Mesenchymal stem cell (in vitro differentiated cells and primary cell): ENCODE measurements around the gene CPE.
A peak's percentile ranks its signal among the peaks of the same experiment; 100 is the strongest.

Source experiments
- DNase-seq: peaks from one replicate; pipeline ENCODE4 v3.0.0-alpha.2; 2013
- H2AFZ ChIP-seq: one replicate; pipeline ENCODE4 v1.6.1; 2013; ENCODE audit warnings: low read depth, mild to moderate bottlenecking, control low read depth, inconsistent platforms, low read length, moderate library complexity
- H2AK5ac ChIP-seq: 2 replicates; pipeline ENCODE4 v1.6.1; 2013; ENCODE audit warnings: low read length, moderate library complexity, mild to moderate bottlenecking, inconsistent platforms; ENCODE audit not compliant: severe bottlenecking
- H2BK120ac ChIP-seq: one replicate; pipeline ENCODE4 v1.6.1; 2013; ENCODE audit warnings: low read depth, mild to moderate bottlenecking, inconsistent platforms, low read length, moderate library complexity
- H2BK12ac ChIP-seq, 2 experiments: one replicate each; pipeline ENCODE4 v1.6.1; 2013; ENCODE audit warnings: inconsistent platforms in 2 of 2, low read length in 2 of 2, mild to moderate bottlenecking in 2 of 2, moderate library complexity in 2 of 2, control low read depth in 1 of 2
- H2BK15ac ChIP-seq: one replicate; pipeline ENCODE4 v1.6.1; 2013; ENCODE audit warnings: mild to moderate bottlenecking, low read depth, inconsistent platforms; ENCODE audit not compliant: poor library complexity, severe bottlenecking
- H2BK5ac ChIP-seq: 2 replicates; pipeline ENCODE4 v1.6.1; 2013; ENCODE audit warnings: low read depth, mild to moderate bottlenecking, low read length, control low read depth, inconsistent platforms; ENCODE audit not compliant: poor library complexity, severe bottlenecking
- H3K14ac ChIP-seq, 2 experiments: one replicate each; pipeline ENCODE4 v1.6.1; 2013; ENCODE audit warnings: inconsistent platforms in 2 of 2, low read length in 2 of 2, control low read depth in 1 of 2, mild to moderate bottlenecking in 1 of 2, moderate library complexity in 1 of 2
- H3K18ac ChIP-seq, 2 experiments: one replicate each; pipeline ENCODE4 v1.6.1; 2013; ENCODE audit warnings: inconsistent platforms in 2 of 2, low read length in 2 of 2, control low read depth in 1 of 2, low read depth in 1 of 2, mild to moderate bottlenecking in 1 of 2
- H3K23ac ChIP-seq, 2 experiments: one replicate each; pipeline ENCODE4 v1.6.1; 2013; ENCODE audit warnings: inconsistent platforms in 2 of 2, low read length in 2 of 2, mild to moderate bottlenecking in 2 of 2, moderate library complexity in 2 of 2, control low read depth in 1 of 2
- H3K27ac ChIP-seq: 2 replicates; pipeline ENCODE4 v1.5.1; 2013; ENCODE audit warnings: mild to moderate bottlenecking, moderate library complexity, low read length, control low read depth, inconsistent platforms; ENCODE audit not compliant: poor library complexity, severe bottlenecking
- H3K27me3 ChIP-seq, 2 experiments: 2 replicates each; pipeline versions ENCODE4 v1.6.1 to v1.7.0; 2013; ENCODE audit warnings: low read length in 2 of 2, mild to moderate bottlenecking in 2 of 2, moderate library complexity in 2 of 2, control low read depth in 1 of 2, inconsistent platforms in 1 of 2; ENCODE audit not compliant: control insufficient read depth in 1 of 2, insufficient read depth in 1 of 2
- H3K36me3 ChIP-seq, 2 experiments: 2 replicates each; pipeline versions ENCODE4 v1.6.1 to v1.7.0; 2013; ENCODE audit warnings: low read length in 2 of 2, control low read depth in 1 of 2, inconsistent platforms in 1 of 2, low read depth in 1 of 2, mild to moderate bottlenecking in 1 of 2; ENCODE audit not compliant: insufficient read depth in 2 of 2, control insufficient read depth in 1 of 2
- H3K4ac ChIP-seq, 2 experiments: one replicate each; pipeline ENCODE4 v1.6.1; 2013; ENCODE audit warnings: inconsistent platforms in 2 of 2, low read length in 2 of 2, mild to moderate bottlenecking in 2 of 2, moderate library complexity in 2 of 2, control low read depth in 1 of 2, low read depth in 1 of 2
- H3K4me1 ChIP-seq: 2 replicates; pipeline ENCODE4 v1.6.1; 2013; ENCODE audit warnings: low read depth, low read length, control low read depth; ENCODE audit not compliant: control insufficient read depth, insufficient read depth
- H3K4me2 ChIP-seq: 2 replicates; pipeline ENCODE4 v1.6.1; 2013; ENCODE audit warnings: low read length, mild to moderate bottlenecking, inconsistent platforms; ENCODE audit not compliant: poor library complexity, severe bottlenecking
- H3K4me3 ChIP-seq, 2 experiments: 2 replicates each; pipeline versions ENCODE4 v1.5.1 to v1.7.0; 2013; ENCODE audit warnings: low read length in 2 of 2, mild to moderate bottlenecking in 2 of 2, control low read depth in 1 of 2, low read depth in 1 of 2; ENCODE audit not compliant: insufficient read depth in 1 of 2
- H3K79me1 ChIP-seq: replicated peaks from 2 replicates; pipeline ENCODE4 v1.6.1; 2013; ENCODE audit warnings: mild to moderate bottlenecking, control low read depth, low read length, inconsistent platforms; ENCODE audit not compliant: poor library complexity, severe bottlenecking
- H3K9ac ChIP-seq: 2 replicates; pipeline ENCODE4 v1.7.0; 2013; ENCODE audit warnings: mild to moderate bottlenecking, low read length, moderate library complexity
- H3K9me3 ChIP-seq: 2 replicates; pipeline ENCODE4 v1.7.0; 2013; ENCODE audit warnings: mild to moderate bottlenecking, low read length; ENCODE audit not compliant: control insufficient read depth
- H4K8ac ChIP-seq: one replicate; pipeline ENCODE4 v1.6.1; 2013; ENCODE audit warnings: inconsistent platforms, mild to moderate bottlenecking, low read length, moderate library complexity
- H4K91ac ChIP-seq: one replicate; pipeline ENCODE4 v1.6.1; 2013; ENCODE audit warnings: mild to moderate bottlenecking, low read length, inconsistent platforms
- WGBS: methylation state at CpG from one replicate; pipeline ENCODE4 v1.1.7; 2013; ENCODE audit warnings: mixed read lengths; 5-methylcytosine and 5-hydroxymethylcytosine counted together

The CPE gene

DNA sequence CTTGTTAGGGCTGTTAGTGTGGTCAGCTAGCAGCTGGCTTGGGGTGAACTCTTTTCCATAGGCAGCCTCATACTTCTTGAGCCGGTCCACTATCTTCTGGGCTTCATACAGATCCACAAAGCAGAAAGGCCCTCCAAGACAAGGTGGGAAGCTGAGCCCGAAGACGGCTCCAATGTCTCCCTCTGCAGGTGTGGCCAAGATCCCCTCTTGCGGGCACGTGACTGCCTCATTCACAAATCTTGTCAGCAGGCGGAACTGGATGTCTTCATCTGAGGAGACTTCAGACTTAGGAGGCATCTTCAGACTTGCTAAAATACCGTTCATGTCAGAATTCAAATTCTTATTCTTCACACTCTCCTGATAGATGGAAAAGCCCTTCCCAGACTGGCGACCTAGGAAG is 25.3 kb downstream of the CPE start:
- Histone ChIP-seq H2BK120ac (no peak overlapping the region), H2BK5ac (no peak overlapping the region), H2AFZ (no peak overlapping the region), H3K4ac (no peak overlapping the region), H3K9me3 (no peaks in the 10 kb centered on the region), H2BK12ac (no peak overlapping the region), H4K8ac (no peak overlapping the region), H2BK15ac (no peak overlapping the region), H3K27ac (no peak overlapping the region), H4K91ac (no peak overlapping the region), H3K4me3 (no peak overlapping the region), H3K18ac (no peak overlapping the region), H3K4me1 (peaks cover 3% of the 10 kb centered on the region), H3K9ac (no peak overlapping the region), H3K79me1 (peaks cover 3% of the 10 kb centered on the region), H3K27me3 (no peaks in the 10 kb centered on the region), H2AK5ac (no peak overlapping the region), H3K36me3 (peaks cover 0 to 3% of the 10 kb centered on the region in 2 experiments), H3K4me2 (no peak overlapping the region), H3K23ac (no peak overlapping the region), H3K14ac (no peak overlapping the region)
- 94% methylated on average over 8 of the region's 8 CpGs for WGBS
- no peak for DNase-seq

DNA sequence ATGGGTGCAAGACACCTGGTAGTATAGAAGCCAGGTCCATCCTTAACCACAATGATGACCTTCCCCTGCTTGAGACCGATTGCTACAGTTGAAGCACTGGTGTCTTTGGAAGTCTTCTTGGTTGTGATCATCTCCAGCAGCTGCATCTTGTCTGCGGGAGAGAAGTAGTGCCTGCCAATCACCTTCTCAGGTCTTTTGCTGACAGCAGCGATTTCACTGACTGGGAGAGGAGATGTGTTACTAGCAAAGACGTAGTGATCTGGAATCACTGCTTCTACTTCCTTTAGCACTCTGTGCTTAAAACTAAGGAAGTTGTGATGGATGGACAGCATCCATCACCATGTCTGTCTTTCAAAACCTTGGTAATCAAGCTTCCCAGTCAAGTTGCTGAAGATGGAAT is 25.9 kb downstream of the CPE start:
- Histone ChIP-seq H2AFZ (no peak overlapping the region), H3K4me1 (peaks cover 1% of the 10 kb centered on the region), H3K9ac (no peak overlapping the region), H3K27me3 (no peaks in the 10 kb centered on the region), H3K4me2 (no peak overlapping the region), H3K36me3 (peaks cover 0 to 3% of the 10 kb centered on the region in 2 experiments), H3K14ac (no peak overlapping the region), H4K91ac (no peak overlapping the region), H3K79me1 (peaks cover 2% of the 10 kb centered on the region), H2BK5ac (no peak overlapping the region), H2BK120ac (no peak overlapping the region), H3K27ac (no peak overlapping the region), H2BK12ac (no peak overlapping the region), H3K9me3 (no peaks in the 10 kb centered on the region), H2BK15ac (no peak overlapping the region), H3K18ac (no peak overlapping the region), H2AK5ac (no peak overlapping the region), H4K8ac (no peak overlapping the region), H3K23ac (no peak overlapping the region), H3K4me3 (no peak overlapping the region), H3K4ac (no peak overlapping the region)
- no peak for DNase-seq
- 96% methylated on average over 4 of the region's 4 CpGs for WGBS

DNA sequence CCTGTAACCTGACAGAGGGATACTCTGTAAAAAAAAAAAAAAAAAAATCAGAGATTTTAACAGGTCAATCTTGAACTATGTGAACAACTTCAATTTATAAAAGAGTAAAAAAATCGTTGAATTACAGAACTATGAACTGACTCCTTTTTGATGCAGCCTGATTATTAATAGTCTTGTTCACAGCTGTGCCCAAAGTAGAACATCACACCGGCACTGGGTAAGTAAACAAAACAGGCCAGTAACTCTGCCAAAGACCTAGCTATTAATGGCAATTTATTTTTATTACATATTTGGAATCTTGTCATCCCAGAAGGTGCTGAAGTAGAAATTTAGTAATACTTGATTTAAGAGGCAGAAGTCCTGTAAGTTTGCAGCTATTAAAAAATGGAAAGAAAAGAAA is 31.4 kb downstream of the CPE start:
- H3K27me3 ChIP-seq: no peaks in the 10 kb centered on the region
- no peak overlapping the region for H2AFZ ChIP-seq
- no peak overlapping the region for H3K9ac ChIP-seq
- no peak overlapping the region for H3K27ac ChIP-seq
- no peak overlapping the region for H4K8ac ChIP-seq
- H3K36me3 ChIP-seq: no peaks in the 10 kb centered on the region
- H3K18ac ChIP-seq: no peak overlapping the region
- H2AK5ac ChIP-seq: no peak overlapping the region
- no peak overlapping the region for H3K4me3 ChIP-seq
- H2BK120ac ChIP-seq: no peak overlapping the region
- WGBS: 100% methylated on average over 1 of the region's 2 CpGs
- H3K79me1 ChIP-seq: peaks cover 7% of the 10 kb centered on the region
- DNase-seq: no peak
- H3K4me2 ChIP-seq: no peak overlapping the region
- no peaks in the 10 kb centered on the region for H3K9me3 ChIP-seq
- H2BK5ac ChIP-seq: no peak overlapping the region
- no peaks in the 10 kb centered on the region for H3K4me1 ChIP-seq
- no peak overlapping the region for H2BK15ac ChIP-seq
- no peak overlapping the region for H2BK12ac ChIP-seq
- no peak overlapping the region for H3K4ac ChIP-seq
- no peak overlapping the region for H4K91ac ChIP-seq
- H3K23ac ChIP-seq: no peak overlapping the region
- H3K14ac ChIP-seq: no peak overlapping the region

DNA sequence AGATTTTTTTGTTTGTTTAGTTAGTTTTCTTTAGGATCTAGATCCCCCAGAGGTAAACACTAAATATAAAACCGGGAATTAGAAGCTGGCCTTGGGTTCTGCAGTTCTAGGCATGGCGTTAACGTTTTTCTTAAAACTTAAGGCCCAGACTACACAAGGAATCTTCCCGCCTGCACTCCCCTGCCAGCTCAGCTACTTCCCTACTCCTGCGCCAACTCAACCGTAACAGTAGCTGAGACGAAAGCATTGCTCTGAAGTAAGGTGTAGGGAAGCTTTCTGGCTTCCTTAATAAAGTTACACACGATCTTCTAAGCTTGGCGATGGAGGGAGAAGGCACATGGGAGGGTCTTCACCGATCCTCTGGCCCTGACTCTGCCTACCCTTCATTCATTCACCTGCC is 37.1 kb downstream of the CPE start:
- Histone ChIP-seq H2AK5ac (no peak overlapping the region), H3K36me3 (peaks cover 0 to 5% of the 10 kb centered on the region in 2 experiments), H2BK12ac (peak overlapping the region in 1 of 2 experiments; percentile 72), H4K91ac (no peak overlapping the region), H2BK15ac (no peak overlapping the region), H3K23ac (no peak overlapping the region), H3K4me2 (no peak overlapping the region), H2BK120ac (no peak overlapping the region), H3K4ac (no peak overlapping the region), H3K9ac (no peak overlapping the region), H4K8ac (no peak overlapping the region), H3K18ac (no peak overlapping the region), H3K9me3 (no peaks in the 10 kb centered on the region), H2AFZ (no peak overlapping the region), H3K27ac (no peak overlapping the region), H3K14ac (peak overlapping the region in 1 of 2 experiments; percentile 79), H2BK5ac (no peak overlapping the region), H3K4me1 (peaks cover 4% of the 10 kb centered on the region), H3K4me3 (no peak overlapping the region), H3K79me1 (peaks cover 3% of the 10 kb centered on the region), H3K27me3 (no peaks in the 10 kb centered on the region)
- no peak for DNase-seq
- WGBS: 90% methylated on average over 10 of the region's 10 CpGs
